Measurements from ENCODE around the gene C5orf46. TPM values are rescaled to one million over a fixed set of nuclear protein-coding genes. Genes with fewer than 3 reads are reported as not detected.
"Not testable (repeated sequence)": the region's sequence is repeated elsewhere in the genome, so short reads cannot be mapped to it uniquely, and the experiment has no call there.

The C5orf46 gene
- not detected for total RNA-seq
- polyA plus RNA-seq = not detected
- long read RNA-seq, donor 1 = 0 reads
- long read RNA-seq, donor 2, partial matches to known transcripts = 24 of 39 reads
- long read RNA-seq, donor 2, other reads (novel, unspliced or antisense) = 15 of 39 reads
- long read RNA-seq, donor 3 = 0 reads

- H3K27me3 ChIP-seq = no peaks in the 10 kb centered on the region
- no peaks in the 10 kb centered on the region for H3K9me3 ChIP-seq
- intact Hi-C loops (cut with DNase I) = no loop called here
- no peak for DNase-seq
- no peak for TF ChIP-seq POLR2A (IDR thresholded peaks at IDR 0.05)
- TF ChIP-seq CTCF (IDR thresholded peaks at IDR 0.05) = no peak
- H3K36me3 ChIP-seq = no peaks in the 10 kb centered on the region
- no peak within 1 kb of the TSS for H3K27ac ChIP-seq
- WGBS, 3 donors = 59 to 70% (median 65%) methylated on average over 8 of the region's 8 CpGs
- no peaks in the 10 kb centered on the region for H3K4me1 ChIP-seq (ENCODE audit: insufficient read depth)
- H3K4me3 ChIP-seq = no peak within 1 kb of the TSS
Measured at GRCh38 chr5:147906326-147907095, at the start of gene C5orf46. Gene C5orf46 (minus strand): TSS chr5:147906538. CDS start chr5:147906501, 37 bp downstream.

GRCh38 chr5:147954971-147955370 lies 48.6 kb upstream of the C5orf46 start:
- Histone ChIP-seq H3K36me3 (no peaks in the 10 kb centered on the region), H3K9me3 (no peaks in the 10 kb centered on the region), H3K27me3 (no peaks in the 10 kb centered on the region), H3K27ac (no peak overlapping the region), H3K4me1 (ENCODE audit: insufficient read depth) (no peaks in the 10 kb centered on the region), H3K4me3 (no peak overlapping the region)
- 47 to 60% (median 59%) methylated on average over 6 of the region's 6 CpGs for WGBS, 3 donors
- TF ChIP-seq CTCF (IDR thresholded peaks at IDR 0.05) (no peak), EP300 (IDR thresholded peaks at IDR 0.05) (no peak)
- intact Hi-C loops (cut with DNase I) = no loop called here
- DNase-seq = no peak

GRCh38 chr5:147949711-147950573 lies 43.6 kb upstream of the C5orf46 start:
- no peak overlapping the region for H3K27ac ChIP-seq
- intact Hi-C loops (cut with DNase I) = no loop called here
- H3K36me3 ChIP-seq = no peaks in the 10 kb centered on the region
- TF ChIP-seq EP300 (IDR thresholded peaks at IDR 0.05) = no peak
- TF ChIP-seq POLR2A (IDR thresholded peaks at IDR 0.05) = no peak
- TF ChIP-seq CTCF (IDR thresholded peaks at IDR 0.05) = no peak
- no peak overlapping the region for H3K4me3 ChIP-seq
- no peak for DNase-seq
- H3K9me3 ChIP-seq = no peaks in the 10 kb centered on the region
- H3K27me3 ChIP-seq = no peaks in the 10 kb centered on the region
- 37 to 62% (median 46%) methylated on average over 2 of the region's 2 CpGs for WGBS, 3 donors
- no peaks in the 10 kb centered on the region for H3K4me1 ChIP-seq (ENCODE audit: insufficient read depth)

- H3K27ac ChIP-seq; DNase-seq; H3K4me3 ChIP-seq; intact Hi-C loops (cut with DNase I); H3K36me3 ChIP-seq; H3K27me3 ChIP-seq; H3K4me1 ChIP-seq (ENCODE audit: insufficient read depth); H3K9me3 ChIP-seq: not testable (repeated sequence)
- WGBS, 3 donors = 82 to 91% (median 84%) methylated on average over 25 of the region's 25 CpGs
Measured at GRCh38 chr5:147946658-147947274, 40.4 kb upstream of the C5orf46 start.
